ENCODE data around the gene STPG1.

Gene STPG1

GRCh38 chr1:24389231-24389678 is 24.3 kb downstream of the STPG1 start:
- TF ChIP-seq ZXDB (tag by site-specific recombination; IDR thresholded peaks at IDR 0.05) (no peak), ZNF791 (tag by site-specific recombination; IDR thresholded peaks at IDR 0.05) (no peak), ZNF274 (IDR thresholded peaks at IDR 0.05; ENCODE audit: low read length) (no peak), ZNF274 (tag by site-specific recombination; IDR thresholded peaks at IDR 0.05; ENCODE audit: borderline replicate concordance) (no peak), ZNF248 (tag by site-specific recombination; IDR thresholded peaks at IDR 0.05) (no peak)
- no peaks in the 10 kb centered on the region for H3K4me1 ChIP-seq (ENCODE audit: control insufficient read depth, insufficient read depth, low read length)
- no peaks in the 10 kb centered on the region for H3K9me3 ChIP-seq (ENCODE audit: control insufficient read depth, insufficient read depth, low read depth, low read length)
- peaks cover 5 to 52% of the 10 kb centered on the region in 2 experiments; a peak in 2 of 3 replicates for H3K36me3 ChIP-seq (ENCODE audit: control insufficient read depth in 2 of 2, insufficient read depth in 1 of 2, low read length in 2 of 2)
- no peak overlapping the region for H3K4me3 ChIP-seq (ENCODE audit: low read depth, low read length)
- ChIA-PET POLR2A (no interaction called here), CTCF (interaction anchor here (1.5 to 11.1 kb wide), 2 partner anchors 51 to 189 kb away, joined by 3 to 175 read pairs; no protein-coding TSS in a partner anchor)
- H3K27ac ChIP-seq (ENCODE audit: extremely low read depth, low read depth, low read length) = no peak overlapping the region

GRCh38 chr1:24388331-24388885 is 25.2 kb downstream of the STPG1 start:
- POLR2A ChIA-PET = no interaction called here
- H3K4me1 ChIP-seq (ENCODE audit: control insufficient read depth, insufficient read depth, low read length) = no peaks in the 10 kb centered on the region

More at GRCh38 chr1:24388331-24388885, 25.2 kb downstream of the STPG1 start:
- Histone ChIP-seq H3K27ac (ENCODE audit: extremely low read depth, low read depth, low read length) (no peak overlapping the region), H3K36me3 (ENCODE audit: control insufficient read depth in 2 of 2, insufficient read depth in 1 of 2, low read length in 2 of 2) (peaks cover 5 to 61% of the 10 kb centered on the region in 2 experiments; a peak in 2 of 3 replicates), H3K9me3 (ENCODE audit: control insufficient read depth, insufficient read depth, low read depth, low read length) (no peaks in the 10 kb centered on the region), H3K4me3 (ENCODE audit: low read depth, low read length) (no peak overlapping the region)
- TF ChIP-seq ZNF658 (tag by site-specific recombination; IDR thresholded peaks at IDR 0.05) = no peak
- TF ChIP-seq HOXC10 (CRISPR knock-in tag; IDR thresholded peaks at IDR 0.05) = no peak
- no peak for TF ChIP-seq ZNF248 (tag by site-specific recombination; IDR thresholded peaks at IDR 0.05)
- TF ChIP-seq ZSCAN30 (tag by site-specific recombination; IDR thresholded peaks at IDR 0.05) = no peak
- no peak for TF ChIP-seq ZFP69B (tag by site-specific recombination; IDR thresholded peaks at IDR 0.05)
- no peak for TF ChIP-seq ZNF416 (tag by site-specific recombination; IDR thresholded peaks at IDR 0.05)
- TF ChIP-seq ZNF561 (tag by site-specific recombination; IDR thresholded peaks at IDR 0.05; ENCODE audit: borderline replicate concordance) = no peak
- no peak for TF ChIP-seq ZNF48 (tag by site-specific recombination; IDR thresholded peaks at IDR 0.05)
- no peak for TF ChIP-seq YY2 (tag by site-specific recombination; IDR thresholded peaks at IDR 0.05)
- TF ChIP-seq ZBTB48 (tag by site-specific recombination; IDR thresholded peaks at IDR 0.05) = no peak
- TF ChIP-seq ZNF280D (tag by site-specific recombination; IDR thresholded peaks at IDR 0.05) = no peak
- TF ChIP-seq KLF17 (tag by site-specific recombination; IDR thresholded peaks at IDR 0.05) = no peak
- TF ChIP-seq EGR2 (tag by site-specific recombination; IDR thresholded peaks at IDR 0.05; ENCODE audit: low read depth) = no peak
- TF ChIP-seq SCRT1 (tag by site-specific recombination; IDR thresholded peaks at IDR 0.05; ENCODE audit: borderline replicate concordance) = no peak
- TF ChIP-seq ZNF530 (tag by site-specific recombination; IDR thresholded peaks at IDR 0.05; ENCODE audit: low read depth) = no peak
- TF ChIP-seq KLF16 (tag by site-specific recombination; IDR thresholded peaks at IDR 0.05) = no peak
- TF ChIP-seq OVOL3 (tag by site-specific recombination; IDR thresholded peaks at IDR 0.05) = no peak
- TF ChIP-seq ZNF157 (tag by site-specific recombination; IDR thresholded peaks at IDR 0.05) = no peak
- TF ChIP-seq ZNF670 (tag by site-specific recombination; IDR thresholded peaks at IDR 0.05; ENCODE audit: low read depth) = no peak
- CTCF ChIA-PET = interaction anchor here (0.5 to 11.1 kb wide), 3 partner anchors 50 to 237 kb away, joined by 3 to 175 read pairs (median 3); no protein-coding TSS in a partner anchor

Data from HEK293 (cell line).